Heart right ventricle (tissue), 16 donors: ENCODE results near the gene PSME1. TPM values are rescaled to one million over a fixed set of nuclear protein-coding genes. Genes with fewer than 3 reads are reported as not detected.
A peak's percentile ranks its signal among the peaks of the same experiment; 100 is the strongest.

ENCODE experiments used
- ATAC-seq, 8 donors: fragments of 200-7000 bp; cut with Tn5 transposase; one replicate each; pipeline ENCODE4 v1.9.1; 2020; ENCODE audit warnings: mild to moderate bottlenecking in 8 of 8, moderate library complexity in 8 of 8, moderate number of reproducible peaks in 1 of 8
- DNase-seq, 2 donors: peaks; one replicate each; pipeline ENCODE4 v3.0.0-alpha.2; 2020
- H3K27ac ChIP-seq, 10 donors: fragments of 200-600 bp; sonication (generic) in 2 of 10; one replicate each; pipeline versions ENCODE4 v1.5.0 to v1.8.0; 2020 to 2022; ENCODE audit warnings: mild to moderate bottlenecking in 3 of 10
- H3K27me3 ChIP-seq, 7 donors: fragments of 200-600 bp; one replicate each; pipeline ENCODE4 v1.8.0; 2021 to 2022; ENCODE audit warnings: mild to moderate bottlenecking in 2 of 7
- H3K36me3 ChIP-seq, 9 donors: fragments of 200-600 bp; sonication (generic) in 1 of 9; one replicate each; pipeline versions ENCODE4 v1.5.0 to v1.8.0; 2020 to 2022; ENCODE audit warnings: mild to moderate bottlenecking in 2 of 9
- H3K4me1 ChIP-seq, 9 donors: fragments of 200-600 bp; sonication (generic) in 1 of 9; one replicate each; pipeline versions ENCODE4 v1.5.0 to v1.8.0; 2020 to 2022; ENCODE audit warnings: mild to moderate bottlenecking in 4 of 9
- H3K4me3 ChIP-seq, 10 donors: fragments of 200-600 bp; sonication (generic) in 2 of 10; one replicate each; pipeline versions ENCODE4 v1.5.0 to v1.8.0; 2020 to 2022; ENCODE audit warnings: mild to moderate bottlenecking in 7 of 10, moderate library complexity in 2 of 10
- H3K9me3 ChIP-seq, 11 donors: fragments of 200-600 bp in 10 of 11; sonication (generic) in 2 of 11; one replicate each; pipeline versions ENCODE4 v1.5.0 to v1.8.0; 2013 to 2022; ENCODE audit warnings: mild to moderate bottlenecking in 2 of 11, control low read depth in 1 of 11, moderate library complexity in 1 of 11
- WGBS, 2 donors: extraction: QIAGEN DNeasy Blood & Tissue Kit; methylation state at CpG; one replicate each; pipeline ENCODE4 v1.1.7; 2013; ENCODE audit warnings: inconsistent platforms in 1 of 2; 5-methylcytosine and 5-hydroxymethylcytosine counted together
- intact Hi-C, 10 donors: fragments of 100-400 bp; cut with DNase I; formaldehyde crosslinking; loops; one replicate each; pipeline versions ENCODE4 v1.11.1 to v1.14.2; 2022
- polyA plus RNA-seq, 2 donors: library from polyadenylated mRNA; stranded (reverse); fragments of 200-250 nt; gene quantifications; one replicate each; pipeline ENCODE4 v1.2.3, GENCODE V29; 2013
- total RNA-seq, 10 donors: library from RNA; stranded (reverse); fragmentation: NEBNext Ultra II Directional in 3 of 10; extraction: Animal tissue kit (Norgen Biotek cat#: 25700) in 3 of 10; gene quantifications; one replicate each; pipeline versions ENCODE4 v1.2.1 to v1.2.4, GENCODE V29; 2021 to 2023
- TF ChIP-seq, protein P1 (sequence below), 9 donors: fragments of 200-600 bp; sonication (generic) in 2 of 9; IDR thresholded peaks; one replicate each; pipeline versions ENCODE4 v1.5.0 to v1.8.0; 2021 to 2022; ENCODE audit warnings: antibody characterized with exemption in 9 of 9, mild to moderate bottlenecking in 5 of 9, moderate library complexity in 1 of 9
- donor health status: Arrhythmogenic right ventricular cardiomyopathy.
- donor health status: ischemic (EF 13 %, LVEDD 7.1; RV severe dilation, severe dysfunction).
- donor health status: healthy with polysubstance abuse.
- donor health status: DM: no; HTN: yes; CAD: no.
- donor health status: DM: no; HTN: no; CAD: no.
- donor health status: ischemic (EF 25% LVEDD 6.9; RV normal size, moderate dysfunction).
- donor health status: ischemic (EF 25% LVEDD 5.7; RV mildly dilated, moderate dysfunction).
- donor health status: healthy.
- donor health status: DM: yes; HTN: yes; CAD: no.
- donor health status: Ischemic cardiomyopathy.
- donor health status: ischemic (EF 35%, LVEDD 5.7; RV mildly dilated, moderate dysfunction).
- donor health status: nonischemic (EF 11% LVEDD 7.7; RV severe dilation, severe dysfunction).
- donor health status: DM: yes; HTN: yes; CAD: no.
- donor health status: PGD.
- donor health status: ischemic (EF 29% LVEDD 5.4; RV normal size, mild dysfunction).
- donor health status: nonischemic (EF 23%, LVEDD 6.1; RV moderate dilation, normal function).

PSME1 gene
- total and polyA plus RNA-seq, 12 donors, result 84.3 to 341 (median 103) TPM

DNA sequence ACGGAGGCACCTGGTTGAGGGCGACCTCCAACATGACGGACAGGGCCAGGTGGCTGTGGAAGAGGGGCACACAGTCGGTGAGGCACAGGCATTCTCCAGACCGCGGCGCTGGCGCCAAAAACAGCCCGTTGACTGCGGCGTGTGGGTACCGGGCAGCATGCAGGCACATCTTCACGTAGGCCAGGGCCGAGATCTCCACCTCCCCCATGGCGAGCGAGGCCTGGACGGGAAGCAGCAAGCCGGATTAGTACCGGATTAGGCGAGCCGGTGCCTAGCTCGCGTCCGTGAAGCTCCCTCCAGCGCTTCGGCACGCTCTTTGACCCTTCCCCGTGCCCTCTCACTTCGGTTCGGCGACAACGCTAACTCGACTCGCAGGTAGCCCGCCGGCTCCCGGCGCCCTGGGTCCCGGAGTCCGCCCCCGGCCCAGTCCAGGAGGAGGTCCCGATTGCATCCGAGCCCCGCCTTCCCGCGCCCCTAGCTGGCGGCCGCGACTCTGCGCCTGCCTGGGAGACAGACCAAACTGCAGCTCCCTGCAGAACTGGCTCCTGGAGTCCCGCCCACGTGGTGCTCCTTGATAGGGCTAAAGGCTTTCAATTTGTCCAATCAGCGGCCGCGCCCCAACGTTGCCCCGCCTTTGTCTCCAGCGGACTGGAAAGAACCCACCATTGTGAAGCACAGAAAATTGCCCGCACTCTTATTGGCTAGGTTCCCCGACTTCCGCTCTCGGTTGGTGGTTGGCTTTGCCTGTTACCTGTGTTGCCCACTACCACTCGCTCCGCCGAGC is 5.3 kb downstream of the PSME1 start, which contains the start of gene EMC9:
TSS of gene EMC9 (minus strand) at position 495 of the 784 bp plus-strand sequence. CDS start at position 208, 287 bp downstream.
- Histone ChIP-seq H3K9me3 (no peaks in the 10 kb centered on the region), H3K36me3 (peaks cover 0 to 60% (median 20%) of the 10 kb centered on the region in 9 donors), H3K27me3 (no peaks in the 10 kb centered on the region), H3K4me3 (peak within 1 kb of the TSS; percentile 66 to 88 (median 74)), H3K4me1 (peaks cover 22 to 81% (median 53%) of the 10 kb centered on the region in 9 donors), H3K27ac (peak within 1 kb of the TSS; percentile 73 to 94 (median 90))
- DNase-seq (peak; percentile 100), ATAC-seq (peak; percentile 92 to 97 (median 95))
- intact Hi-C loops, result loop anchor here in 2 of 10 donors (2.0 to 10.0 kb wide), 2 partner anchors 26 to 836 kb away; partner anchors contain the start of genes BCL2L2 (in 1 of the 2), DCAF11 (in 1 of the 2), NRL (in 1 of the 2) and PPP1R3E (in 1 of the 2)
- WGBS, 2 donors, result 0% methylated on average over 63 to 65 of the region's 65 CpGs
- TF ChIP-seq, protein P1, sequence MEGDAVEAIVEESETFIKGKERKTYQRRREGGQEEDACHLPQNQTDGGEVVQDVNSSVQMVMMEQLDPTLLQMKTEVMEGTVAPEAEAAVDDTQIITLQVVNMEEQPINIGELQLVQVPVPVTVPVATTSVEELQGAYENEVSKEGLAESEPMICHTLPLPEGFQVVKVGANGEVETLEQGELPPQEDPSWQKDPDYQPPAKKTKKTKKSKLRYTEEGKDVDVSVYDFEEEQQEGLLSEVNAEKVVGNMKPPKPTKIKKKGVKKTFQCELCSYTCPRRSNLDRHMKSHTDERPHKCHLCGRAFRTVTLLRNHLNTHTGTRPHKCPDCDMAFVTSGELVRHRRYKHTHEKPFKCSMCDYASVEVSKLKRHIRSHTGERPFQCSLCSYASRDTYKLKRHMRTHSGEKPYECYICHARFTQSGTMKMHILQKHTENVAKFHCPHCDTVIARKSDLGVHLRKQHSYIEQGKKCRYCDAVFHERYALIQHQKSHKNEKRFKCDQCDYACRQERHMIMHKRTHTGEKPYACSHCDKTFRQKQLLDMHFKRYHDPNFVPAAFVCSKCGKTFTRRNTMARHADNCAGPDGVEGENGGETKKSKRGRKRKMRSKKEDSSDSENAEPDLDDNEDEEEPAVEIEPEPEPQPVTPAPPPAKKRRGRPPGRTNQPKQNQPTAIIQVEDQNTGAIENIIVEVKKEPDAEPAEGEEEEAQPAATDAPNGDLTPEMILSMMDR (IDR thresholded peaks at IDR 0.05), result peak; percentile 38 to 78 (median 63)

DNA sequence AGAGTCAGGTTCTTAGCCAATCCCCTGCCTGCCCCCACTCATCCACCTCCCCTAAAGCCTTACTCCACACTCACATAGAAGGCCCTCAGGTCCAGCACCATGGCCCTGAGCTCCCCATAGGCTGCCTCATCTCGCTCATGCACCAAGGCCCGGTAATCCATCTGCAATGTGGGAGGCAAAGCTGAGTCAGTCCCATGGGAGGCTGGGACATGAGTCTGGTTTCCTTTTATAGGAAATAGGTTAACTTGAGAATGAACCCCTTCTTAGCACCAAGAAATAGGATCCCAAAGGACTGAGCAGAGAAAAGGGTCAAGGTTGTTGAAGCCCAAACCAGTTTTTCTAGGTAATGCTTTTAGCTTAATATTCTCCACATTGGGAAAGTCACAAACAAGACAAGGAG is 7.5 kb downstream of the PSME1 start:
- 61 to 74% methylated on average over 2 of the region's 2 CpGs for WGBS, 2 donors
- intact Hi-C loops, result loop anchor here in 1 of 10 donors (10.0 kb wide), 1 partner anchor 839 kb away; the partner anchor contains the start of genes BCL2L2 and PPP1R3E

DNA sequence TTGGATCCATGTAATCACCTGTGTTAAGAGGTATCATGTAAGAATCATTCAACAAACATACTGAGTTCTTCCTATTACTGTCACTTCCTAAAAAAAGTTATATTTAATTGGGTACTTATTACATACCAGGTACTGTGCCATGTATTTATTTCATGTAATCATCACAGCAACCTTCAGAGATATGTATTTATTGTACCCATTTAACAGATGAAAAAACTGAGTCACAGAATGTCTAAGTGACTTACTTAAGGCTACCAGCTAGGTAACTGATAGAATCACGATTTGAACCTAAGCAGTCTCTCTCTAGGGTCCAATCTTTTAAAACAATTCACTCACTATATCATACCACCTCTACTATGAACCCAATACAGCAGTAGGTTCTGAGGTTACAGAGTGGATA is 8.5 kb downstream of the PSME1 start:
- no peak for DNase-seq
- Histone ChIP-seq H3K36me3 (peaks cover 0 to 46% (median 8%) of the 10 kb centered on the region in 9 donors), H3K27ac (peak overlapping the region in 2 of 10 donors; percentile 1 to 92), H3K4me3 (no peak overlapping the region), H3K4me1 (peaks cover 20 to 67% (median 44%) of the 10 kb centered on the region in 9 donors), H3K27me3 (no peaks in the 10 kb centered on the region), H3K9me3 (no peaks in the 10 kb centered on the region)
- TF ChIP-seq, protein P1 (IDR thresholded peaks at IDR 0.05), result no peak
- WGBS, 2 donors, result 91% methylated on average over 1 of the region's 1 CpG
- intact Hi-C loops, result loop anchor here in 1 of 10 donors (10.0 kb wide), 1 partner anchor 840 kb away; the partner anchor contains the start of genes BCL2L2 and PPP1R3E
- ATAC-seq, result no peak

More for the DNA sequence above, 7.5 kb downstream of the PSME1 start:
- ATAC-seq (no peak), DNase-seq (no peak)
- Histone ChIP-seq H3K4me3 (no peak overlapping the region), H3K27me3 (no peaks in the 10 kb centered on the region), H3K36me3 (peaks cover 0 to 46% (median 12%) of the 10 kb centered on the region in 9 donors), H3K9me3 (no peaks in the 10 kb centered on the region), H3K27ac (peak overlapping the region in 1 of 10 donors; percentile 2), H3K4me1 (peaks cover 20 to 67% (median 43%) of the 10 kb centered on the region in 9 donors)
- TF ChIP-seq, protein P1 (IDR thresholded peaks at IDR 0.05), result no peak

DNA sequence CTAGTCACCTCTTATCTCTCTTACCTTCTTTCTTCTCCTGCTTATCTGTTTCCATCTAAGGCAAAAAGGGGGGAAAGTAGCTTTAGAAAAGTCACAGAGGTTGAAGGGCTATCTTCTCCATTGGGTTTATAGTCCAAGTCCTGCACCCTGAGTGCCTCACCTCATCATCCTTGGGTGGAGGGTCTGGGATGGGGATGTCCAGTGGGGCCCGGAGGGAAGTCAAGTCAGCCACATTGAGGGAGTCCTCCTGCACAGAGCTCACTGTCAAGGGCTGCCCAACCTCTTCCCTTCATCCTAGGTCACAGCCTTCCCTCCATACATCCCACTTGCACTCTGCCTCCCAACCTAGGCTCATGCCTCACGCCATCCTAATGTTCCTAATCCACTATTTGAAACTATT is 9.2 kb downstream of the PSME1 start:
- TF ChIP-seq, protein P1 (IDR thresholded peaks at IDR 0.05), result no peak
- DNase-seq (no peak), ATAC-seq (no peak)
- Histone ChIP-seq H3K27me3 (no peaks in the 10 kb centered on the region), H3K9me3 (no peaks in the 10 kb centered on the region), H3K4me1 (peaks cover 18 to 65% (median 37%) of the 10 kb centered on the region in 9 donors), H3K4me3 (peak overlapping the region in 5 of 10 donors; percentile 75 to 96 (median 92)), H3K36me3 (peaks cover 0 to 48% (median 16%) of the 10 kb centered on the region in 9 donors), H3K27ac (peak overlapping the region in 8 of 10 donors; percentile 89 to 95 (median 94))
- WGBS, 2 donors, result 91 to 96% methylated on average over 2 of the region's 2 CpGs
- intact Hi-C loops, result loop anchor here in 3 of 10 donors (5.0 to 10.0 kb wide), 2 partner anchors 33 to 840 kb away; partner anchors contain the start of genes DCAF11 (in 2 of the 3), NRL (in 2 of the 3), BCL2L2 (in 1 of the 3) and PPP1R3E (in 1 of the 3)
